Activated CD8-positive, alpha-beta memory T cell treated with anti-CD3 and anti-CD28 coated beads, Interleukin-2, amount 50 U/mL, for 1 hour (primary cell): ENCODE measurements around the gene PTPRM.

Experiments used
- DNase-seq: peaks from one replicate; pipeline ENCODE4 v3.0.0-alpha.2; 2020; ENCODE audit errors: extremely low read depth

The PTPRM gene

DNA sequence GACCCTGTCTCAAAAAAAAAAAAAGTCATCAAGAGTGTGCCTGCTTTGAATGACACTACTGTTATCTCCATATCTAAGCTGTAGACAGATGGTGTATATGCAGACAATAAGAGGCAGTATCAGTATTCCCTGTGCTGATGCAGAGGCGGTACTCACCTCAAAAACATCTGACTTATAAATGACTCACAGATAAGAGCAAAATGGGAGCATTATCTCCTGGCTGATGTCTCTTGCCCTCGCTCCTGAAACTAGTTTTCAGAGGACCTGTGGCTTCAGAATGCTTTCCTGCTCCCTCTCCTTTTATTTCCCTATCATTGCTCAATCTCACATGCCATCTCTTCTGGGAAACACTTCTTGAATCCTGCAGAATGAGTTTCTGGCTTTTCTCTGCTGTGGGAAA, 289.6 kb downstream of the PTPRM start:
- no peak for DNase-seq

DNA sequence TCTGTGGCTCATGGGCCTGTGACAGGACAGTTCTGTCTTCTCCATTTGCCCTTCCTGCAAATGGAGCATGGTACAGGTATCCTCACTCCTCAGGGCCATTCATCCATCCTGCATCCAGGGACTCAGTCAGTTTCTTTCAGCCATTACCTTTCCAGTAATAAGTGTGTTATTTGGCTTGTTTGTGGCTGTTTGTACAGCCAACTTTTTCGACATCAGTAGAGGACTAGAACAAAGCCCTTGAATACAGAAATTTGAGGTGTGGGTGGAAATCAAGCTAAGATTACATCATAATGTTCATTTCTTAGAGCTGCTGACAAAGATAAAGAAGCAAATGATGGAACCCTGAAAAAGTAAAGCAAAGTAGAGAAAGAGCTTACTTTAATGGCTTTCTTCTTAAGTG, 290.4 kb downstream of the PTPRM start:
- no peak for DNase-seq

DNA sequence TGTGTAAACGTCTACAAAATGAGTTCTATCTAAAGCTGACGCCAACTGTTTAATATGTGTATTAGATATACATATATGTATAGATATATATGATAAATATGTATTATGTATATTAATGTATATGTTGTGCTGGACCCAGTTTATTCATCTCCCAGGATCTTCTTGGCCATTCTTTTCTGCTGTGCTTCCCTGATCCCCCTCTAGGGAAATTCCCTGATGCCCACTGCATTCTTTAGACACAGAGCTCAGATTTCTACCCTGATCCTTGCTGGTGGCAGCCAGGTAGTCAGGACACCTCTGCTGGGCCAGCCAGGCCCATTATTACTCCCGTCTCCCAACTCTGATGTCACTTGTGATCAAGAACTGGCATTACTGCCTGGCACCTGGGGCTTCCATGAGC, 292.0 kb downstream of the PTPRM start:
- DNase-seq = no peak

DNA sequence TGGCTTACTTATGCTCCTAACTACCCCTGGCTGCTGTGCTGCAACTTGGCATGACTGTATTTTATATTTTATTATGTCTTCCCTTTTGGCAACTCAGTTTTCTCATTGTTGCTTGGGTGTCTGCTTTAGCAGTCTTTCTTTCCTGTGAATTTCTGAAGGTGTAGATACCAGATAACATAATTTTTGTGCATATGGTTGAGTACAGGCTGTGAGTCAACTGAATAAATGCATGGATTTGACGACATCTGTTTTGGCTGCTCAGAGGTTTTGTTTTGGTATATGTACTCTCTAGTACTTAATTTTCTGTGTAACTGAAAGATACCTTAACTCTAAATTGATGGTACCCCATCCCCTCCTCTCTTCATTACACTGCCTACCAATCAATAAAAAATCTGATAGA, 303.1 kb downstream of the PTPRM start:
- DNase-seq = no peak

DNA sequence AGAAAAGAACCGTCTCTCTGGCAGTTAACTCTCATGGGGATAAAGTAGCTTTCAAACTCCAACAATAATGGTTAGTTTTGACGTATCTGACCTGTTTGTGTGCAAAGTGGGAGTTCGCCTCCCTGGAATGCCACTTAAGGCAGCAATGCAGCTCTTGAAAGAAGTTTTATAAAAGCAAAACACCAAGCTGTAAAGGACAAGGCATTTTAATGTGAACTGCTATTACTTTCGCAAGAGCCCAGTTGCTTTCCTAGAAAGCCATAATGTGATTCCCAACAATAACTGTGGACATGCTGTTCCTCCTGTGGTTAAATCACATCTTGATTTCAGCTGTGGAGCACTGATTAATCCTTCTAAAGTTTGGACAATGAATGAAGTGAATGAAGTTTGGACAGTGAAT, 303.7 kb downstream of the PTPRM start:
- no peak for DNase-seq

DNA sequence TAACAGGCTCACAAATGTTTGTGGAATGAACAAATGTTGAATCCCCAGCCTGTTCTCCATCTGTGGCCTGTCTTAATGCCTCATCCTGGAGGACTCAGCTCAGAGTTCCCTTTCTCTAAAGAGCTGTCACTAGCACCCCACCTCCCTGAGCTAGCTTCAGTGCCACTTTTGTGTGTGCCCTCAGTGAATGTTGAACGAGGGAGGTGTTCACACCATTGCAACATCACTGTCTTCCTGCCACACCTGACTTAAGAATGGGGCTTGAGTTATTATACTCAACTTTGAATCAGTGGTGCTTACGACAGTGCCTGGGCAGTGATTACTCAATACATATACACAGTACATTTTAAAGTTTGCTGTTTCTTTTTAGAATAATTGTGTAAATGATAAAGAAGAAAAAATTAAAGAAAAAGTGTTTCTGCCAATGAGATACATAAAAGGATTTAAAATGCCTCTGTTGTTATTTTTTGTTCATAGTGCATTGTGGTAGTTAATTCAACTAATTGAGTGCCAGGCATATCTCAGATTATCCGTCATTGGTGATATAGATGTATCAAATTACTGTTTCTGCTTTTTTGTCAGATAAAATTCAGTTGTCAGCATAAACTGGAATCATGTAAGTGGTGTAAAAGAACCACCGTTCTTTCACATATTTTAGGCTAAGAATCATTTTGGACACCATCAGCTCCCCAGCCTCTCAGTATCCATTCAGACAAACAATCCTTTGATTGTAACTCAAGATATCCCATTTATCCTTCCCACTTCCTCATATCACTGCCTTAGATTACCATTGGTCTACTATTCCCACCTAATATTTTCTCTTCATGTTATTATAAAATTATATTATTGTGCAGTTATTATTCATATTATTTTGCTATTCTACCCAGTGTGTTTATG, 304.7 kb downstream of the PTPRM start:
- no peak for DNase-seq

DNA sequence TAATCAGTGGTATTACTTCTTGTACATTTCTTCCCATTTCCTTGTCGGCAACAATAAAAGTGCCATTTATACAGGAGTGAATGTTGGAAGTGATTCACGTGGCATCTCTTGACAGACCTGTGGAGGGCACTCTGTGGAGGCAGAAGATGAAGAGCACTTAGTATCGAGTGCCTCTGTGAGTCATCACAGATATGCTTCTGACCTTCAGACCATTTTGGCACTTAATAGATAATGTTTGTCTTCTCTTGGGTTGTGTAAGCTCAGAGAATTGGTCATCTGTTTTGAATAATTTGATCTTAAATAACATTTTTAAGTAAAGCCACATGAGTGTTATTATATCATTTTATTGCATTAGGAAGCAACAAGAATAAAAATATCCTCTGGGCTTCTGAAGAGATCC, 305.5 kb downstream of the PTPRM start:
- DNase-seq = no peak

DNA sequence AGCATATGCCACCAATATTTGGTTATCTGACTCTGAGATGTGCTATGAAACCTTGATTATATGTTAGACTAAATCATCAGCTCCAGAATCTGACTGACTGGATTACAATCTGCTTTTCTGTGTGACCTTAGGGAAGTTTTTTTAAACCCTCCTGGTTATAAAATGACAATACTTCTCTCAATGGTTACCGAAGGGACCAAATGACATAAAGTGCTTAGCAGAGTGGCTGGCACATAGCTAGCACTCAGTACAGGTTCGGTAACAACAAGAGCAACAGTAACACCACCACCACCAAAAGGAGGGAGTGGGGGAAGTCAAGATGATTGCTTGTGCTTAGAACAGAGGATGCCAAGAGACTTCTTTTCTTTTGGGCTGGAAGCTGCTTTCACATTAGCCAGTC, 306.2 kb downstream of the PTPRM start:
- no peak for DNase-seq

DNA sequence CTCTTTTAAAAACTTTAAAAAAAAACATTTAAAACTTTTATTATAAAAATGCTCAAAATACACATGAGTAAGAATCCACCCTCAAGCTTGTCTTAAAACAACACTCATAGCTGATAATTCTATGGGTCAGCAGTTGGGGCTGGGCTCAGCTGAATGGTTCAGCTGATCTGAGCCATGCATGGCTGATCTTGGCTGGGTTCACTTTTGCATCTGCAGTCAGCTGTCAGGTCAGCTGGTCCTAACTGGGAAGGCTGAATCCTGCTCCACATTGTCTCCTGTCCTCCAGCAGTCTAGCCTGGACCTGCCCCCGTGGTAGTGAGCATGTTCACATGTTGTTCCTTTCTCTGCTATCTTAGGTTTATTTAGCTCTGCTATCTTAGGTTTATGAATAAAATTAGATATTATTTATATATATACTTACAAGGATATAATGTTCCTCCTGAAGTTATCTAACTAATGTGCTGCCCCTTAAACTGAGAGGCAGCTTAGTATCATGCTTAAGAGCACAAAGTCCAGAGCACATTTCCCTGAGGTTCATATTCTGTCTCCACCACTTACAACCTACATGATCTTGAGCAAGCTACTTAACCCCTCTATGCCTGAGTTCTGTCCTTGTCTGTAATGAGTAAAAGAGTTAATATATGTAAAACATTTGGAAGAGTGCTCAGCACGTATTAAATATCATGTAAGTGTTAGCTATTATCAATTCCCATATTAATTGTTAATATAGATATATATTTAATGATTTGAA, 309.4 kb downstream of the PTPRM start:
- DNase-seq = no peak

DNA sequence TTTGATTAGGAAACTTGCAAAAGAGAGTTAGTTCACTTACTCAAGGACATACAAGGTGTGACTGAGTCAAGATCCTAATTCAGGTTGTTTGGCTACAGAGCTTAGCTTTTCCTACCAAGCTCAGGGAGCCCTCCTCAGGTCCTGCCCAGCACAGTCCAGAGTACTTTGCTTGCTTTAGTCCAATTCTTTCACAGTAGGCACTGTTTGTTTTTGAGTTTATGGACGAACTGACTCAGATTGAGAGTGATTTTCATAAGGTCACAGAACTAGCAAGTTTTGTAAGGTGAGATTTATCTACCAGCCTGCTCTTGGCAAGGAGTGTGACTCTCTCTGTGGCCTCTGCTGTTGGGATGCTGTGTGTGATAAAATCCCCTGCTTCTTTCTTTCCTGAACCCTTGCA, 310.5 kb downstream of the PTPRM start:
- DNase-seq = no peak

DNA sequence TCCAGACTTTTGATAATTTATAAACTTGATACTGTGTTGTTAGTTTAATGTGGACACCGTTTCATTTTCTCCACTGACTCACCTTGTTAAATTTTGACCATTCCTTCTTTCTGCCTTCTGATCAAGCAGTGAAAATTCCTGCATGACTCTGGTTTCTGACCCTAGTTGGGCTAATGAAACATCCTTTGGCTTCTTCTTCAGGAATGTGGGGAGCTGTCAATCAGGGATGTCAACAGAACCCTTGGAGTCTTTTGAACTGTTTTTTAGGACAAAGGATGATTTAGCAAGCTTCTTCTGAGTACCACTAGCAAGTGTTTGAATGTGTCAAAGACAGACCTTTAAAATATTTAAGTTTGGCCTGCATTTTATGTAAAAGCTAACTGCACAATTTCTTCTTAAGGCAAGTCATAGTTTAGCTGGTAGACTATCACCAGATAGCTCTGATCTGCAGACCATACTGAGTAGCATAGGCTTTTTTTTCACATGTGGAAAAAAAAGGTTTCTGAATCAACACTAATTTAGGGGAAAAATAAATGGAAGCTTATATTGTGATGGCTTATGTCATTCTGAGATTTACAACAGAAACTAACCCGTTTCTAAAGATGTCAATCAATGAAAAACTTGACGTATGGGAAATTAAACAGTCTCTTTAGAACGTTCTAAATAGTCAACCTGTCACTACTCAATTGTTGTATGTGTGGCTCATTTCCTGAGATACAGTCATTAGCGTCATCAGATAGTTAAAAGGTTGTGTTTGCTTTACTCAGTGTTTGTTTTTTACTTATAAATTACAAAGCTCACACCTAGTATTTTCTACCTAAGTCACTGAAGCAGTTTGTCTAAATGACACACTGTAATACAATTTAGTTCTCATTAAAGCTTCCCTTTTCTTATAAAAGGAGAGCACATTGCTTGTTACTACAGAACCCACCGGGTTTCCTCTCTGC, 311.4 kb downstream of the PTPRM start:
- no peak for DNase-seq

DNA sequence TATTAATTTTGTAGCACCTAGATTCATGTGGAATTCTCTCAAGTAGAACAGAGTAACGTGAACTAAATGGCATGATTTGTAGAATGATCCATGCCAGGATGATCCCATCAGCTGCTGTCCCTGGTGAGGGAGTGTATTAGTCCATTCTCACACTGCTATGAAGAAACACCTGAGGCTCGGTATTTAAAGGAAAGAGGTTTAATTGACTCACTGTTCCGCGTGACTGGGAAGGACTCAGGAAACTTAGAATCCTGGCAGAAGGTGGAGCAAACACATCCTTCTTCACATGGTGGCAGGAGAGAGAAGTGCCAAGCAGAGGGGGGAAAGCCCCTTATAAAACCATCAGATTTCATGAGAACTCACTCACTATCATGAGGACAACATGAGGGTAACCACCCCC, 312.6 kb downstream of the PTPRM start:
- DNase-seq = no peak

DNA sequence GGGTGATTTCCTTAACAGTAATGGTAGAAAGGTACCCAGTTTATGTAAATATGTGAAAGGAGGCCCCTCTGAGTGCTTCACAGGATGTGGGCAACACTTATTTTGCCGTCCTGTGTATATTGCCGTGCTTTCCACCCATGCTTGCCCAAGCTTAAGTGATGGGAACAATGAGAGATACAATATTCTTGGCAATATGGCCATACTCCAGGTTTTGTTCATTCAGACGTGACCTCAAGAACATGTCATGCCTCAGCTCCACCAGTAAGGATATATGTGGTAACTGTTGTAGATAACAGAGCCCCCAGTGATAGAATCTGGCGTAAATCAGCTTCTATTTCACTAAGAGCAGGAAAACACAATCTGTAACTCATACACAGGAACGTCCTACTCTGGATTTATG, 318.7 kb downstream of the PTPRM start:
- no peak for DNase-seq

DNA sequence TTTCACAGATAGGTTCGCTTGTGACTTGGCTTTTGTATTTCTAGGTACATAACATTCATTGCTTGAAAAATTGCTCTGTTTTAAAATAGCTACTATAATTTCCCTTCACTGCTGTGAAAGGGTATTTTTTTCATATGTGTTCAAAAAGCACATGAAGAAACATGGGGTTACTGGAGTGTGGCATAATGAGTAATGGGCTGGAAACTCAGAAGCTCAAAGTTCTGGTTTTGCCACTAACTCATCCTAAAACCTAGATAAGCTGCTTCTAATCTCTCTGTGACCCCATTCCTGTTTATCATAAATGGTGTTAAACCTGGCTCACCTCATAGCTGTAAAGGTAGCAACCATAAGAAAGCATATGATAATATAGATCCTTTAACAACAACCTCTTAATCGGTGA, 319.3 kb downstream of the PTPRM start:
- DNase-seq = no peak

DNA sequence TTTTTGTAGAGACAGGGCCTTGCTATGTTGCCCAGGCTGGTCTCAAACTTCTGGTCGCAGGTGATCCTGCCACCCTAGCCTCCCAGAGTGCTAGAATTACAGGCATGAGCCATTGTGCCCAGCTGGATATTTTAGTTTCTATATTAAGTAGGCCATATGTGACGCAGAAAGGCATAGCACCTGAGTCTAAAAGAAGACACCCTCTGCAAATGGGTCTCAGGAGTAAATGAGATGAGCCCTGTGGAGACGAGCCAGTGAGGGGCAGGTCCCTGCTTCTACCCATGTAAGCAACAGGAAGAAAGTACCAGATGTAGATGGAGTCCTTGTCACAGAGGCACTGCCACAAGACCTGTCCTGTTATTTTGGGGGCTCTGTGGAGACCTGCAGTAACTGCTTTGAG, 322.4 kb downstream of the PTPRM start:
- no peak for DNase-seq

DNA sequence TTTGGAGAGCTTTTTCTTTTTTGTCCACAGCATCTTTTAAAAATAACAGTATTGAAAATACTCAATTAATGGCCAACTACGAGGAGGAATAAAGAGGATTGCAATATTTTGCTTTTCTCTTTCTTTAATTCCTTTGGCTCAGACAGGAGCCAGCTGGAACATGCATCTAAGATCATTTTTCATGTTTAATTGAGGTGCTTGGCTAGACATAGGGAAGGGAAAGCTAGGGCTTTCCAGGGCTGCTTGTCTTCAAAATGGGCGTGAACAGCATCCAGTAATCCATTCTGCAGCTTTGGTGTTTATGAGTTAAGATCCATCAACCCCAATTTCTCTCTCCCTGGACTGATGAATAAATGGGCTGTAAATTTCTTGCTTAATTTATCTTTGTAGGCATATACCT, 323.0 kb downstream of the PTPRM start:
- no peak for DNase-seq

DNA sequence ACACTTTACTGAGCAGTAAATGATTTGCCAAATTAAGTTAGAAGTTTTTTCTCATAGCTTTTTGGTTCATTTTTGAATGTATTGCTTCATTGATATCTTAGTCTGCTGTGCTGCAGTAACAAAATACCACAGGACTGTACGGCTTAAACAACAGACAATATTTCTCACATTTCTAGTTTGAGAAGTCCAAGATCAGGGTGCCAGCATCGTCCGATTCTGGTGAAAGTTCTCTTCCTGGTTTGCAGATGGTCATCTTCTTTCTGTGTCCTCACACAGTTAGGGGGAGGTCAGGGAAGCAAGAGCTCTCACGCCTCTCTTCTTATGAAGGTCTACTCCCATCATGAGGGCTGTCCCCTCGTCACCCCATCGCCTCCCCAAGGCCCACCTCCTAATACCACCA, 325.4 kb downstream of the PTPRM start:
- DNase-seq = no peak

DNA sequence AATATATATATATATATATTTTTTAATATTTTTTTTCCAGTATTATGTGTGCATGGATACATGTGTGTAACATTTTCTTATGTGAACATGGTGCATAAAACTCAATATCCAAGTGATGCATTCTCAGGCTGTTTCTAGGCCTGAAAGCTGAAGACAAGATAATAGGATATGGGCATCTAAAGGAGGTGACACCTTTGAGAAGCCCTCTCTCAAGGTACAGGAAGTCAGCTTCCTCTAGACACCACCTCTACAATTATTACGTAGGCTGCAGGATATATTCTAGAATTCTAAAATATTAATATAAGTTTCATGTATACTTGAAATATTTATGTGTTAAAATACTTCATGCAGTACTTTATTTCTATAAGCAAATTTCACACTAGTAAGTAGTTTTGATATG, 327.5 kb downstream of the PTPRM start:
- DNase-seq = no peak

DNA sequence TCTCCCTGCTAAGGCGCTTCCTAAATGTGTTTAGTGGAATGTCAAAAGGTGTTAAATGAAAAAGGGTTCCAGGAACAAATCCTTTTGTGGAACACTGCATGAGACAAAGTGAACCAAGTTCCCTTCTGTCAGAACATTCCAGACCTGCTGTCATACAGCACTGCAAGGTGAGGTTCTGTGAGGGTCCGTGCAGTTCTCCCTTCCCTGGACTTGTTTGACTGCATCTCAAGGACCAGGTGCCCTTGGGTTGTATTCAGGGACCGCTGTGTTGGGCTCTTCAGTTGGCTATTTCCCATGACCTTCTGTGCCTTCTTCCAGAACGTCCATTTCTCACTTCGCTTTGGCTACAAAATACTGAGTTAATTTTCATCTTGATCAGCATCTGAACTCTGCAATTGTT, 328.2 kb downstream of the PTPRM start:
- DNase-seq = no peak

DNA sequence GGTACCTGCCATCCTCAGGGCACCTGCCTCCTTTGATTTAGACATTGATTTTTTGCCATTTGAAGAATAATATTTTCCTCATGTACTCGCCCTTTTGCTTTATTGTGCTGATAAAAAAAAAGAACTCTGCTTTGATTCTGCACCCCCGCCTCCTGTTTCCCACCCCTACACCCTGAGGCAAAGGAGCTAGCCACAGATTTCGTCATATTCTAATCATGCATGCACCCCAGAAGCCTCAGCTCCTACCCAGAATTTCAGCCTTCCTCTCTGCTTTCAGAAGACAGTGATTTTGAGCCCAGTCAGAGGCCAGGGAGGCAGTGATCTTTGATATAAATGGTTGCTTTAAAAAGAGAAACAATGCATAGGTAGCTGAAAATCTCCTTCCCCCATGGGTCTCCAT, 329.0 kb downstream of the PTPRM start:
- no peak for DNase-seq

DNA sequence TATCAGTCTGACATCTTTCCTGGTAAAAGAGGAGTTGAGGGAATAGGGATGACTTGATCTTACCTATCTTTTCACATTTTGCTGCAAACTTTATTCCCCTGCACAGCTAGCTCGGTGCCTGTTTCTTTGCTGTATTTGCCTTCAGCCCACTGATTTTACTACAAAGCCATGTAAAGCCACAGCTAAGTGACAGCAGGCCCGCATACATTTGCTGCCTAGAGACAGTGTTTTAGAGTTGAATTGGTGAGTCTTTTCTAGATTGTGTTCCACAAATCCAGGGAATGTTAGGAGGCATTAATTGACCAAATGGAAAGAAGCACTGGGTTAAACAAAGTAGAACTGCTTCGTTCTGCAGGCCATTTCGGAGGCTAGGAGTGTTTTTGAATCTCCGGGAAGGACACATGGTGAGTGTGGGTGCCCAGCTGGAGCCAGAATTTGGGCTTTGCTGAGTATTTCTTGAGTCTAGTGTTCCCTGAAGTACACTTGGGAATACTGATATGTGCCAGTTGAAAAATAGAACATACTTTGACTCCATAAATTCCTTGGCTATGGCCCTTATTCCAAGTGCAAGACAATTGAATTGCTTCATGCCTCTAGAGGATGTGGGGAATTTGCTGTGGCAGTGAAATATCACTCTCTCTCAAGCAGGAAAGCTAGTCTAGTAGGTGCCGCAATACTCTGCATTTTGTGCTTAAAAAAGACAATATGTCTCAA, 329.8 kb downstream of the PTPRM start:
- no peak for DNase-seq

DNA sequence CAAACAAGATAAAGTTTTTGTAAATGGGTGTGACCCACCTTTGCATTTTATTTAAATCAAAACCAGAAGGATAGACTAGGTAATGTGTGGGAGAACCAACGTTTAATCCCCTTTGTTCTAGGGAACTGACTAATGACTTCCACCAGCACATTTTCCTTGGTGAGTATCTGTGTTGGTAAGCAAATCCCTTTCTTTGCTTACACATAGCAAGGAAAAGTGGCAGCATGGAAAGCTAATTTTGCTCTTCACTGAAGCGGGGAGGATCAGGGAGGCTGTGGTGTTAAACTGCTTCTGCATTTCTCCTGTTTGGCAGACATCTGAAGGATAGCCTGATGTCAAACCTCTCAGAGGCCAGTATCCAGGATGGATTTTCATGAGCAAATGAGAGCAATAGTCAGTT, 331.1 kb downstream of the PTPRM start:
- DNase-seq = no peak
